Activated CD8-positive, alpha-beta memory T cell treated with anti-CD3 and anti-CD28 coated beads for 36 hours (primary cell): ENCODE measurements around the gene PKIG. TPM values are rescaled to one million over a fixed set of nuclear protein-coding genes. Genes with fewer than 3 reads are reported as not detected.
"Not testable (repeated sequence)": the region's sequence is repeated elsewhere in the genome, so short reads cannot be mapped to it uniquely, and the experiment has no call there.

ENCODE experiments used
- CTCF ChIA-PET: fragments of 350-600 bp; sonication (Branson Sonifier 250); formaldehyde crosslinking; loops from one replicate; lab custom pipeline; 2021; ENCODE audit warnings: antibody characterized with exemption; lab: Charles Lee
- POLR2A ChIA-PET: fragments of 350-600 bp; sonication (Branson Sonifier 250); formaldehyde crosslinking; loops from one replicate; lab custom pipeline; 2021; ENCODE audit warnings: antibody characterized with exemption; lab: Charles Lee
- total RNA-seq, 2 experiments: library from RNA; stranded (reverse); gene quantifications; one replicate each; pipeline ENCODE4 v1.2.3, GENCODE V29; 2021

PKIG gene
- total RNA-seq, 2 experiments from 2014 or later = 4.4 to 4.7 TPM

GRCh38 chr20:44566811-44567210 lies 15.6 kb upstream of the PKIG start:
- POLR2A ChIA-PET = no interaction called here
- CTCF ChIA-PET = no interaction called here

GRCh38 chr20:44570367-44570766 lies 12.0 kb upstream of the PKIG start:
- CTCF ChIA-PET = no interaction called here
- POLR2A ChIA-PET = no interaction called here

- ChIA-PET CTCF (no interaction called here), POLR2A (no interaction called here)
Observed at GRCh38 chr20:44571362-44571988, 10.9 kb upstream of the PKIG start.

GRCh38 chr20:44572551-44573500 lies 9.6 kb upstream of the PKIG start:
- POLR2A ChIA-PET = no interaction called here
- CTCF ChIA-PET = no interaction called here

- ChIA-PET POLR2A (no interaction called here), CTCF (no interaction called here)
Observed at GRCh38 chr20:44573501-44573869, 8.9 kb upstream of the PKIG start.

- ChIA-PET CTCF (interaction anchor here (0.8 kb wide), 1 partner anchor 36 kb away, joined by 3 read pairs; no protein-coding TSS in a partner anchor), POLR2A (no interaction called here)
Observed at GRCh38 chr20:44574372-44574771, 8.0 kb upstream of the PKIG start.

GRCh38 chr20:44576297-44576696 lies 6.1 kb upstream of the PKIG start:
- CTCF ChIA-PET = no interaction called here
- POLR2A ChIA-PET = no interaction called here

- ChIA-PET CTCF (no interaction called here), POLR2A (no interaction called here)
Observed at GRCh38 chr20:44579313-44580081, 2.9 kb upstream of the PKIG start.

GRCh38 chr20:44580581-44581268 lies 1.7 kb upstream of the PKIG start:
- CTCF ChIA-PET = no interaction called here
- POLR2A ChIA-PET = no interaction called here

- CTCF ChIA-PET = no interaction called here
Observed at GRCh38 chr20:44581515-44581914, 864 bp upstream of the PKIG start.

GRCh38 chr20:44583157-44583556 lies 778 bp downstream of the PKIG start:
- POLR2A ChIA-PET = no interaction called here
- CTCF ChIA-PET = no interaction called here

More at GRCh38 chr20:44581515-44581914, 864 bp upstream of the PKIG start:
- POLR2A ChIA-PET = no interaction called here

GRCh38 chr20:44584162-44584561 lies 1.8 kb downstream of the PKIG start:
- POLR2A ChIA-PET = no interaction called here
- CTCF ChIA-PET = no interaction called here

GRCh38 chr20:44585057-44585963 lies 2.9 kb downstream of the PKIG start:
- POLR2A ChIA-PET = no interaction called here
- CTCF ChIA-PET = no interaction called here

- POLR2A ChIA-PET = no interaction called here
- CTCF ChIA-PET = no interaction called here
Observed at GRCh38 chr20:44586289-44586911, 4.0 kb downstream of the PKIG start.

- CTCF ChIA-PET = no interaction called here
- POLR2A ChIA-PET = no interaction called here
Observed at GRCh38 chr20:44587035-44587980, 4.9 kb downstream of the PKIG start.

GRCh38 chr20:44588321-44588720 lies 5.9 kb downstream of the PKIG start:
- POLR2A ChIA-PET, CTCF ChIA-PET: not testable (repeated sequence)

GRCh38 chr20:44589537-44589936 lies 7.2 kb downstream of the PKIG start:
- ChIA-PET POLR2A (no interaction called here), CTCF (interaction anchor here (0.9 kb wide), 1 partner anchor 204 kb away, joined by 3 read pairs; no protein-coding TSS in a partner anchor)
